Keratinocyte (primary cell): ENCODE data around the gene ARHGEF16. TPM values are rescaled to one million over a fixed set of nuclear protein-coding genes. Genes with fewer than 3 reads are reported as not detected.

ENCODE experiments used
- DNase-seq: peaks from one replicate; pipeline ENCODE4 v3.0.0-alpha.2; 2011; ENCODE audit warnings: low read depth, missing footprints, low spot score
- FAIRE-seq: peaks from 2 replicates; lab custom pipeline; 2011; peaks lifted over from hg19 to GRCh38; lab: Jason Lieb, UNC
- H2AFZ ChIP-seq: 2 replicates; pipeline ENCODE4 v1.6.0; 2012; ENCODE audit warnings: low read length, control low read depth, inconsistent platforms; ENCODE audit not compliant: control insufficient read depth
- H3K27ac ChIP-seq: 2 replicates; pipeline ENCODE4 v1.5.1; 2011; ENCODE audit warnings: low read length; ENCODE audit not compliant: control insufficient read depth, insufficient read depth
- H3K27me3 ChIP-seq: 3 replicates; pipeline ENCODE4 v1.6.0; 2011; ENCODE audit warnings: low read length; ENCODE audit not compliant: control insufficient read depth, insufficient read depth; ENCODE audit errors: extremely low read depth
- H3K36me3 ChIP-seq, 2 experiments: 2 replicates in 1 of 2; 3 replicates in 1 of 2; pipeline ENCODE4 v1.5.1; 2011; ENCODE audit warnings: low read length in 2 of 2, mild to moderate bottlenecking in 1 of 2; ENCODE audit not compliant: control insufficient read depth in 2 of 2, insufficient read depth in 2 of 2; ENCODE audit errors: extremely low read depth in 1 of 2
- H3K4me1 ChIP-seq: 3 replicates; pipeline ENCODE4 v1.5.1; 2011; ENCODE audit warnings: low read length; ENCODE audit not compliant: control insufficient read depth, insufficient read depth; ENCODE audit errors: extremely low read depth
- H3K4me2 ChIP-seq: 3 replicates; pipeline ENCODE4 v1.6.0; 2011; ENCODE audit warnings: low read depth, low read length; ENCODE audit not compliant: control insufficient read depth, insufficient read depth; ENCODE audit errors: extremely low read depth
- H3K4me3 ChIP-seq, 3 experiments: fragments of 200-600 bp in 1 of 3; sonication (generic) in 1 of 3; 2 replicates in 2 of 3; 3 replicates in 1 of 3; pipeline ENCODE4 v1.5.1; 2011 to 2016; ENCODE audit warnings: low read length in 3 of 3, mild to moderate bottlenecking in 3 of 3, control low read depth in 2 of 3, inconsistent platforms in 1 of 3, low read depth in 1 of 3, mixed read lengths in 1 of 3, mixed run types in 1 of 3, moderate library complexity in 1 of 3; ENCODE audit not compliant: control insufficient read depth in 2 of 3, insufficient read depth in 2 of 3; ENCODE audit errors: extremely low read depth in 1 of 3
- H3K79me2 ChIP-seq: 2 replicates; pipeline ENCODE4 v1.6.0; 2012; ENCODE audit warnings: low read length; ENCODE audit not compliant: control insufficient read depth, insufficient read depth
- H3K9ac ChIP-seq: 3 replicates; pipeline ENCODE4 v1.6.0; 2011; ENCODE audit warnings: low read length; ENCODE audit not compliant: control insufficient read depth, insufficient read depth; ENCODE audit errors: extremely low read depth
- H3K9me1 ChIP-seq: 3 replicates; pipeline ENCODE4 v1.6.0; 2011; ENCODE audit warnings: low read length; ENCODE audit not compliant: control insufficient read depth, insufficient read depth; ENCODE audit errors: extremely low read depth
- H3K9me3 ChIP-seq: 2 replicates; pipeline ENCODE4 v1.5.1; 2012; ENCODE audit warnings: low read depth, low read length; ENCODE audit not compliant: control insufficient read depth
- H4K20me1 ChIP-seq: 3 replicates; pipeline ENCODE4 v1.6.0; 2011; ENCODE audit warnings: low read length; ENCODE audit not compliant: control insufficient read depth, insufficient read depth; ENCODE audit errors: extremely low read depth
- EZH2 ChIP-seq: IDR thresholded peaks from one replicate; pipeline ENCODE4 v1.6.1; 2012; ENCODE audit warnings: inconsistent platforms, mild to moderate bottlenecking, low read length, moderate library complexity
- dilution Hi-C: fragments of 300-500 bp; cut with MboI; formaldehyde crosslinking; loops from one replicate; pipeline ENCODE4 v1.7.0; 2020; ENCODE audit warnings: low sequenced_read_pairs; ENCODE audit not compliant: extremely low pct_ligation_motif_present
- polyA plus RNA-seq, 5 experiments: library from polyadenylated mRNA; depleted of rRNA in 3 of 5; stranded (reverse) in 3 of 5; stranded (forward) in 1 of 5; unstranded in 1 of 5; fragments of >200 nt; gene quantifications; 1 replicate in 1 of 5; 2 replicates in 3 of 5; 3 replicates in 1 of 5; pipeline versions ENCODE4 v1.2.1 to v1.2.3, GENCODE V29; 2011 to 2012; ENCODE audit warnings: missing spikeins in 2 of 5, low read depth in 1 of 5, low replicate concordance in 1 of 5
- TF ChIP-seq, protein P1 (sequence below), 3 experiments: IDR thresholded peaks in 1 of 3; conservative IDR thresholded peaks in 1 of 3; optimal IDR thresholded peaks in 1 of 3; 2 replicates in 2 of 3; 3 replicates in 1 of 3; pipeline versions ENCODE3 to v1.5.1; 2011; ENCODE audit warnings: low read length in 3 of 3, mild to moderate bottlenecking in 3 of 3, moderate library complexity in 2 of 3, control low read depth in 1 of 3, inconsistent platforms in 1 of 3; ENCODE audit not compliant: insufficient read depth in 2 of 3; ENCODE audit errors: extremely low read depth in 1 of 3

ARHGEF16 gene
- polyA plus RNA-seq, 1 donor (not counting 4 experiments of a cell fraction or from before 2014, with no cell fraction given): 6.2 TPM

DNA sequence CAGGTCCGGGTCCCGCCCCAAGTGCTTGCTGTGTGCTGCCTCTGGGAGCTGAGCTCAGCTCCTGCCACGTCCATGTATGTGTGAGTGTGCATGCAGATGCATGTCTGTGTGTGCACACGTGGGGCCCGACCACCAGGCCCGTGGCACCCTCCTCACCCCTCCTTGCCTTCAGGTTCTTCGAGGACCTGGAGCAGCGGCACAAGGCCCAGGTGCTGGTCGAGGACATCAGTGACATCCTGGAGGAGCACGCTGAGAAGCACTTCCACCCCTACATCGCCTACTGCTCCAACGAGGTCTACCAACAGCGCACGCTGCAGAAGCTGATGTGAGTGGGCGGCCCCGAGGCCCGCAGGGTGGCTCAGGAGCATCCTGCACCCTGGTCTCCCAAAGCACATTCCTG lies 18.4 kb downstream of the ARHGEF16 start:
- no peaks in the 10 kb centered on the region for H3K9me1 ChIP-seq
- TF ChIP-seq, protein P1, sequence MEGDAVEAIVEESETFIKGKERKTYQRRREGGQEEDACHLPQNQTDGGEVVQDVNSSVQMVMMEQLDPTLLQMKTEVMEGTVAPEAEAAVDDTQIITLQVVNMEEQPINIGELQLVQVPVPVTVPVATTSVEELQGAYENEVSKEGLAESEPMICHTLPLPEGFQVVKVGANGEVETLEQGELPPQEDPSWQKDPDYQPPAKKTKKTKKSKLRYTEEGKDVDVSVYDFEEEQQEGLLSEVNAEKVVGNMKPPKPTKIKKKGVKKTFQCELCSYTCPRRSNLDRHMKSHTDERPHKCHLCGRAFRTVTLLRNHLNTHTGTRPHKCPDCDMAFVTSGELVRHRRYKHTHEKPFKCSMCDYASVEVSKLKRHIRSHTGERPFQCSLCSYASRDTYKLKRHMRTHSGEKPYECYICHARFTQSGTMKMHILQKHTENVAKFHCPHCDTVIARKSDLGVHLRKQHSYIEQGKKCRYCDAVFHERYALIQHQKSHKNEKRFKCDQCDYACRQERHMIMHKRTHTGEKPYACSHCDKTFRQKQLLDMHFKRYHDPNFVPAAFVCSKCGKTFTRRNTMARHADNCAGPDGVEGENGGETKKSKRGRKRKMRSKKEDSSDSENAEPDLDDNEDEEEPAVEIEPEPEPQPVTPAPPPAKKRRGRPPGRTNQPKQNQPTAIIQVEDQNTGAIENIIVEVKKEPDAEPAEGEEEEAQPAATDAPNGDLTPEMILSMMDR (optimal IDR thresholded peaks at IDR 0.05 in 1 of 3, IDR thresholded peaks at IDR 0.05 in 1 of 3, conservative IDR thresholded peaks at IDR 0.05 in 1 of 3; ENCODE audit: extremely low read depth in 1 of 3, insufficient read depth in 2 of 3, low read length in 3 of 3): peak in 1 of 3 experiments; percentile 5
- no peak for TF ChIP-seq EZH2
- H3K79me2 ChIP-seq: no peaks in the 10 kb centered on the region
- no peaks in the 10 kb centered on the region for H3K27me3 ChIP-seq
- H3K27ac ChIP-seq: peak overlapping the region; percentile 36
- peaks cover 4% of the 10 kb centered on the region for H4K20me1 ChIP-seq
- H3K4me3 ChIP-seq: no peak overlapping the region
- DNase-seq (no peak), FAIRE-seq (no peak)
- H3K4me1 ChIP-seq: peaks cover 48% of the 10 kb centered on the region
- H3K36me3 ChIP-seq: peaks cover 0 to 11% of the 10 kb centered on the region in 2 experiments
- dilution Hi-C loops: no loop called here
- H3K4me2 ChIP-seq: peak overlapping the region; percentile 67
- no peak overlapping the region for H2AFZ ChIP-seq
- no peak overlapping the region for H3K9ac ChIP-seq
- H3K9me3 ChIP-seq: no peaks in the 10 kb centered on the region

DNA sequence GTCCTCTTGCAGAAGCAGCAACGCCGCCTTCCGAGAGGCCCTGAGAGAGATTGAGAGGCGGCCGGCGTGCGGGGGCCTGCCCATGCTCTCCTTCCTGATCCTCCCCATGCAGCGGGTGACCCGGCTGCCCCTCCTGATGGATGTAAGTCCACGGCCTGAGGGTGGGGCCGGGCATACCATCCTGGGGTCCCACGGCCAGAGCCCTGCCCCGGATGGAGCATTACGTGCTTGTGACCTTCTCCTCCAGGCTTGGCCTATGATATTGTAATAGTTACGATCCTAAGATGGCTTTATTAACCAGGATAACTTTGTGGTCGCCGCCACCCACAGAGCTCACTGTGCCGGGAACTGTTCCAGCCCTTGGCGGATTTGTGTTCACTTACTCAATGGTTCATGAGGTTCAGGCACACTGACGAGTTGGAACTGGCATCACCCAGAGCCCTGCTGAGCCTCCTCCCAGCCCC lies 18.9 kb downstream of the ARHGEF16 start:
- Histone ChIP-seq H4K20me1 (peaks cover 4% of the 10 kb centered on the region), H2AFZ (peak overlapping the region; percentile 46), H3K9me1 (no peaks in the 10 kb centered on the region), H3K9ac (peak overlapping the region; percentile 37), H3K4me3 (no peak overlapping the region), H3K79me2 (no peaks in the 10 kb centered on the region), H3K27me3 (no peaks in the 10 kb centered on the region), H3K36me3 (peaks cover 0 to 13% of the 10 kb centered on the region in 2 experiments), H3K27ac (peak overlapping the region; percentile 60), H3K4me2 (peak overlapping the region; percentile 67), H3K9me3 (no peaks in the 10 kb centered on the region), H3K4me1 (peaks cover 43% of the 10 kb centered on the region)
- DNase-seq (no peak), FAIRE-seq (peak; percentile 94)
- TF ChIP-seq, protein P1 (optimal IDR thresholded peaks at IDR 0.05 in 1 of 3, IDR thresholded peaks at IDR 0.05 in 1 of 3, conservative IDR thresholded peaks at IDR 0.05 in 1 of 3; ENCODE audit: extremely low read depth in 1 of 3, insufficient read depth in 2 of 3, low read length in 3 of 3): no peak
- no peak for TF ChIP-seq EZH2
- dilution Hi-C loops: no loop called here
